Mesodermal cell (in vitro differentiated cells): ENCODE measurements around the gene RAB13.
A peak's percentile ranks its signal among the peaks of the same experiment; 100 is the strongest.

Experiments used
- H3K27ac ChIP-seq: 2 replicates; pipeline ENCODE4 v1.7.0; 2013; ENCODE audit warnings: mild to moderate bottlenecking, low read depth, low read length, moderate library complexity; ENCODE audit not compliant: severe bottlenecking
- H3K36me3 ChIP-seq: 2 replicates; pipeline ENCODE4 v1.7.1; 2013; ENCODE audit warnings: mild to moderate bottlenecking, low read length, moderate library complexity; ENCODE audit not compliant: control insufficient read depth, insufficient read depth
- H3K4me1 ChIP-seq: one replicate; pipeline ENCODE4 v1.7.1; 2013; ENCODE audit warnings: mild to moderate bottlenecking, low read length; ENCODE audit not compliant: insufficient read depth, control insufficient read depth, poor library complexity, severe bottlenecking
- H3K4me3 ChIP-seq: 2 replicates; pipeline ENCODE4 v1.7.0; 2013; ENCODE audit warnings: low read length, control low read depth, mild to moderate bottlenecking; ENCODE audit not compliant: insufficient read depth, poor library complexity, severe bottlenecking; ENCODE audit errors: extremely low read depth
- H3K9me3 ChIP-seq: 2 replicates; pipeline ENCODE4 v1.7.1; 2013; ENCODE audit warnings: mild to moderate bottlenecking, low read length, moderate library complexity; ENCODE audit not compliant: control insufficient read depth
- WGBS, 2 experiments: methylation state at CpG; one replicate each; pipeline ENCODE4 v1.1.5; 2013; ENCODE audit warnings: missing lambda C conversion rate in 2 of 2; ENCODE audit not compliant: insufficient coverage in 2 of 2; 5-methylcytosine and 5-hydroxymethylcytosine counted together

RAB13 gene

DNA sequence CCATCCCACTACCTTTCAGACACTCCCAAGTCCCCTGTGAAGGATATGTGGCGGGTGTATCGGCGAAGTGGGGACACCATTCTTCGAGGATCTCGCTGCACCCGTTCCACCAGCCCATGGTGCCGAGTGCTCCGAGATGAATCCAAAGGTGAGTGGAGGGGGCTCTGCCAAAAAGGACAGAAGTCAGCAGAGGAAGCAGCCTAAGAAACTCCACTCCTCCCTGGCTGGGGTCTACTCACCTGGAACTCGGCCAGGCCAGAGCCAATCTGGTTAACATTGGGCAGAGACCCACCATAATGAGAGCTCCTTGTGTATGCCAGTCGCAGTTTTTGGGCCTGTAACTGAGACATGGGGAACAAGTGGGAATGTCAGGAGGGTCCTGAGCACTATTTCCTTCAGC lies 31.3 kb downstream of the RAB13 start:
- H3K36me3 ChIP-seq = peaks cover 58% of the 10 kb centered on the region
- H3K4me1 ChIP-seq = peaks cover 9% of the 10 kb centered on the region
- 97 to 100% methylated on average over 9 to 10 of the region's 10 CpGs for WGBS, 2 experiments
- no peaks in the 10 kb centered on the region for H3K9me3 ChIP-seq
- no peak overlapping the region for H3K4me3 ChIP-seq
- no peak overlapping the region for H3K27ac ChIP-seq

GRCh38 chr1:153953859-153954365 lies 32.2 kb downstream of the RAB13 start:
- no peak overlapping the region for H3K27ac ChIP-seq
- WGBS, 2 experiments = 94 to 100% methylated on average over 2 to 4 of the region's 4 CpGs

GRCh38 chr1:153951801-153952200 lies 34.3 kb downstream of the RAB13 start:
- Histone ChIP-seq H3K36me3 (peaks cover 73% of the 10 kb centered on the region), H3K27ac (no peak overlapping the region), H3K9me3 (no peaks in the 10 kb centered on the region), H3K4me3 (no peak overlapping the region), H3K4me1 (peaks cover 6% of the 10 kb centered on the region)
- WGBS, 2 experiments = 100% methylated on average over 1 of the region's 2 CpGs

More at GRCh38 chr1:153953859-153954365, 32.2 kb downstream of the RAB13 start:
- Histone ChIP-seq H3K36me3 (peaks cover 59% of the 10 kb centered on the region), H3K9me3 (no peaks in the 10 kb centered on the region), H3K4me3 (no peak overlapping the region), H3K4me1 (peaks cover 9% of the 10 kb centered on the region)

DNA sequence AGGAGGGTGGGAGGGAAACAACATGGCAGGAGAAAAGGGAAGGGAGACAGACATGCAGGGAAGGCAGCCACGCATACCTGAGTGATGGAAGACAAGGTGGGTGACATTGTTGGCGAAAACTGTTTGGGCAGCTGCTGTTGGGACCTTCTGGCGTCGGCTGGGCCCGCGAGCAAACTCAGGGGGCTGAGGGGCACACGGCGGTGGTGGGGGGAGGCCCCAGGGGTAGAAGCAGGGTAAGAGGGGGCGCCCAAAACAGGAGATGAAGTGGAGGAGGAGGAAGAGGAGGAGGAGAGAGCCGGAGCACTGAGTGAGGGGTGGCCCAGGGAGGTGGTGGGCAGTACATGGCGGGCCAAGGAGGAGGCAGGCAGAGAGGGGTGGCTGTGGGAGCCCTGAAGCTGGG lies 35.0 kb downstream of the RAB13 start:
- peaks cover 73% of the 10 kb centered on the region for H3K36me3 ChIP-seq
- no peaks in the 10 kb centered on the region for H3K9me3 ChIP-seq
- WGBS, 2 experiments = 87 to 96% methylated on average over 10 to 11 of the region's 11 CpGs
- H3K27ac ChIP-seq = no peak overlapping the region
- no peak overlapping the region for H3K4me3 ChIP-seq
- peaks cover under 1% of the 10 kb centered on the region for H3K4me1 ChIP-seq

GRCh38 chr1:153946622-153947241 lies 39.4 kb downstream of the RAB13 start, which contains the start of gene DENND4B:
DENND4B (minus strand) TSS chr1:153946718; CDS start chr1:153944374, 2,344 bp downstream.
- Histone ChIP-seq H3K27ac (peak within 1 kb of the TSS; percentile 53), H3K4me1 (peaks cover 4% of the 10 kb centered on the region), H3K4me3 (peak within 1 kb of the TSS; percentile 78), H3K36me3 (peaks cover 68% of the 10 kb centered on the region), H3K9me3 (no peaks in the 10 kb centered on the region)
- WGBS, 2 experiments = 14 to 15% methylated on average over 12 to 16 of the region's 28 CpGs

- peaks cover 4% of the 10 kb centered on the region for H3K4me1 ChIP-seq
- H3K36me3 ChIP-seq = peaks cover 68% of the 10 kb centered on the region
- 0 to 1% methylated on average over 28 to 67 of the region's 95 CpGs for WGBS, 2 experiments
- H3K27ac ChIP-seq = peak overlapping the region; percentile 53
- peak overlapping the region; percentile 78 for H3K4me3 ChIP-seq
- H3K9me3 ChIP-seq = no peaks in the 10 kb centered on the region
Observed at GRCh38 chr1:153945795-153946621, 40.1 kb downstream of the RAB13 start.

GRCh38 chr1:153945131-153945794 lies 40.9 kb downstream of the RAB13 start:
- Histone ChIP-seq H3K4me1 (peaks cover 4% of the 10 kb centered on the region), H3K36me3 (peaks cover 68% of the 10 kb centered on the region), H3K9me3 (no peaks in the 10 kb centered on the region), H3K4me3 (peak overlapping the region; percentile 78), H3K27ac (no peak overlapping the region)
- 73 to 74% methylated on average over 8 to 11 of the region's 12 CpGs for WGBS, 2 experiments

DNA sequence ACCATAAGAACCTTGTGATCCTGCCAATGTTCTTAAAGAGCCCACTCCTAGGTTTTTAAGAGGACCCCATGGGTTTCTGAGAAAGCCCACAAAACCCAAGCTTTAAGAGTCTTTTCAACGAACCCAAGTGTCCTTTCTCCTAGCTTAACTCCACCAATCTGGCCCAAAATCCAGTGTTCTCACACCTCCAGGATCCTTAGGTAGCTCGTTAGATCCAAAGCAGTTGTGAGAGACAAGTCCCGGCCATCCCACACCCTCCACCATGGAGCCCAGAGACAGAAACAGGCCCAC lies 41.4 kb downstream of the RAB13 start:
- H3K36me3 ChIP-seq = peaks cover 68% of the 10 kb centered on the region
- H3K4me1 ChIP-seq = peaks cover 4% of the 10 kb centered on the region
- H3K4me3 ChIP-seq = no peak overlapping the region
- H3K9me3 ChIP-seq = no peaks in the 10 kb centered on the region
- WGBS, 2 experiments = 94 to 100% methylated on average over 3 of the region's 3 CpGs
- no peak overlapping the region for H3K27ac ChIP-seq

DNA sequence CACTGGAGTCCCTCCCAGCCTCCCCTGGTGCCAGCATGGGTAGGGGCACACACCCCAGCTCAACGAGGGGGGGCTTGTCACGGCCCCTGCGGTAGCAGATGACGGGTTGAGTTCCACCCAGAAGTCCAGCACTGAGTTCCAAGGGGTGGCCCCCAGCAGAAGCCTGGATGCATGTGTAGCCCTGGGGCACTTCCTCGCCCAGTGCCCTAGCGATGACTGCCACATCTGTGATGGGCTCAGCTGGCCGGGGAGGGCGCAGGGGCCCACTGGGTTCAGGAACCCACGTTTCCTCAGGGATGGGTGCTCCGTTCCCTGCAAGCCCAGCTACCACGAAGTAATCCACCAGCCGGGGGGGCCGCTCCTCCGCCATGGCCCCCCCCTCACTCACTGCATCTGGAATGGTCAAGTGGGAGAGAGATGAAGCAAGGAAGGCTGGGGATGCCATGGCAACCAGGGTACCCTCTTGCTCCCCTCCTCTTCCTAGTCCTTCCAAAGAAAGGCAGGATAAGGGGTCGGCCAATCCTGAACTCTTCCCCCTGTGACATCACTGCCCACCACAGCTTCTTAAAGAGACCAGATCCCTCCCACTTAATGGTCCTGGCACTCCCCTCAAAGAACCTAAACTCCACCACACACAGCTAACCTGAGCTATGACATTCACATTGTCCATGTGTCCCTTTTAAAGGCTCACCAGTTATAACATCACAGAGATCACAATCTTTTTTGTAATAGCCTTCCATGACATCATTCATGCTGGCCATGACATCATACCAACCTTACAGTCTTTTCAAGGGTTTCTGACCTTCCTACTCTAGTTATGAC lies 41.9 kb downstream of the RAB13 start:
- Histone ChIP-seq H3K27ac (no peak overlapping the region), H3K9me3 (no peaks in the 10 kb centered on the region), H3K4me3 (no peak overlapping the region), H3K4me1 (peaks cover 4% of the 10 kb centered on the region), H3K36me3 (peaks cover 69% of the 10 kb centered on the region)
- 96% methylated on average over 12 to 15 of the region's 15 CpGs for WGBS, 2 experiments
